OCI-LY1 (cell line): ENCODE measurements around the gene FTO.

ENCODE experiments used
- H2AFZ ChIP-seq: fragments of 200-600 bp; sonication (generic), shearing (Covaris generic); 2 replicates; pipeline ENCODE4 v1.6.0; 2014; ENCODE audit warnings: antibody characterized with exemption, mild to moderate bottlenecking, low read length
- H3F3A ChIP-seq: fragments of 200-600 bp; sonication (generic), shearing (Covaris generic); 2 replicates; pipeline ENCODE4 v1.6.0; 2014; ENCODE audit warnings: mild to moderate bottlenecking, antibody characterized with exemption, low read length, moderate library complexity; ENCODE audit not compliant: insufficient read depth
- H3K27ac ChIP-seq: fragments of 200-600 bp; sonication (generic); 2 replicates; pipeline ENCODE4 v1.5.1; 2014; ENCODE audit warnings: low read length, mixed run types, mild to moderate bottlenecking, low read depth; ENCODE audit not compliant: poor library complexity, severe bottlenecking
- H3K27me3 ChIP-seq: fragments of 200-600 bp; sonication (generic); 2 replicates; pipeline ENCODE4 v1.6.0; 2014; ENCODE audit warnings: antibody characterized with exemption, mild to moderate bottlenecking, low read length, moderate library complexity; ENCODE audit not compliant: insufficient read depth
- H3K36me3 ChIP-seq: fragments of 200-600 bp; sonication (generic); 2 replicates; pipeline ENCODE4 v1.6.1; 2014; ENCODE audit warnings: mild to moderate bottlenecking, antibody characterized with exemption, low read length, moderate library complexity, mixed read lengths; ENCODE audit not compliant: insufficient read depth
- H3K4me1 ChIP-seq: fragments of 200-600 bp; sonication (generic); 2 replicates; pipeline ENCODE4 v1.5.1; 2014; ENCODE audit warnings: mild to moderate bottlenecking, low read length, moderate library complexity; ENCODE audit not compliant: insufficient read depth, severe bottlenecking
- H3K4me2 ChIP-seq: fragments of 200-600 bp; sonication (generic), shearing (Covaris generic); 2 replicates; pipeline ENCODE4 v1.6.1; 2014; ENCODE audit warnings: low read length
- H3K4me3 ChIP-seq: fragments of 200-600 bp; sonication (generic); 2 replicates; pipeline ENCODE4 v1.5.1; 2014; ENCODE audit warnings: low read length, low read depth, mild to moderate bottlenecking, mixed read lengths; ENCODE audit not compliant: poor library complexity, severe bottlenecking
- H3K79me2 ChIP-seq: fragments of 200-600 bp; shearing (Covaris generic); 2 replicates; pipeline ENCODE4 v1.6.1; 2016; ENCODE audit warnings: mixed run types, low read length, mixed read lengths; ENCODE audit not compliant: insufficient read depth
- H3K9ac ChIP-seq: fragments of 200-600 bp; sonication (generic), shearing (Covaris generic); 2 replicates; pipeline ENCODE4 v1.6.1; 2014; ENCODE audit warnings: mild to moderate bottlenecking, low read length, mixed read lengths
- H3K9me2 ChIP-seq: fragments of 200-600 bp; sonication (generic), shearing (Covaris generic); 2 replicates; pipeline ENCODE4 v1.6.1; 2014; ENCODE audit warnings: low read depth, mild to moderate bottlenecking, low read length, mixed read lengths
- H3K9me3 ChIP-seq: fragments of 200-600 bp; shearing (Covaris generic); 2 replicates; pipeline ENCODE4 v1.6.1; 2014; ENCODE audit warnings: low read length, mixed read lengths
- H4K20me1 ChIP-seq: fragments of 200-600 bp; sonication (generic), shearing (Covaris generic); 2 replicates; pipeline ENCODE4 v1.6.0; 2016; ENCODE audit warnings: mild to moderate bottlenecking, low read length; ENCODE audit not compliant: insufficient read depth
- CTCF ChIP-seq: fragments of 200-600 bp; sonication (generic), shearing (Covaris generic); IDR thresholded peaks from 2 replicates; pipeline ENCODE4 v1.5.1; 2017; ENCODE audit warnings: mild to moderate bottlenecking, antibody characterized with exemption, low read length, moderate library complexity, mixed read lengths
- EZH2 ChIP-seq: fragments of 200-600 bp; sonication (generic), shearing (Covaris generic); IDR thresholded peaks from 2 replicates; pipeline ENCODE4 v1.8.0; 2017; ENCODE audit warnings: borderline replicate concordance, mixed run types, mild to moderate bottlenecking, antibody characterized with exemption, low read length, moderate library complexity, mixed read lengths

Gene FTO

GRCh38 chr16:53664724-53665345, 39.1 kb upstream of the FTO start:
- Histone ChIP-seq H3F3A (no peaks in the 10 kb centered on the region), H3K4me1 (no peaks in the 10 kb centered on the region), H4K20me1 (no peaks in the 10 kb centered on the region), H3K27me3 (no peaks in the 10 kb centered on the region), H3K9me2 (no peaks in the 10 kb centered on the region), H3K4me2 (no peak overlapping the region), H3K27ac (no peak overlapping the region), H3K79me2 (no peaks in the 10 kb centered on the region), H3K9ac (no peak overlapping the region), H3K4me3 (no peak overlapping the region), H3K9me3 (no peaks in the 10 kb centered on the region), H2AFZ (no peak overlapping the region), H3K36me3 (no peaks in the 10 kb centered on the region)
- TF ChIP-seq EZH2 (no peak), CTCF (no peak)

DNA sequence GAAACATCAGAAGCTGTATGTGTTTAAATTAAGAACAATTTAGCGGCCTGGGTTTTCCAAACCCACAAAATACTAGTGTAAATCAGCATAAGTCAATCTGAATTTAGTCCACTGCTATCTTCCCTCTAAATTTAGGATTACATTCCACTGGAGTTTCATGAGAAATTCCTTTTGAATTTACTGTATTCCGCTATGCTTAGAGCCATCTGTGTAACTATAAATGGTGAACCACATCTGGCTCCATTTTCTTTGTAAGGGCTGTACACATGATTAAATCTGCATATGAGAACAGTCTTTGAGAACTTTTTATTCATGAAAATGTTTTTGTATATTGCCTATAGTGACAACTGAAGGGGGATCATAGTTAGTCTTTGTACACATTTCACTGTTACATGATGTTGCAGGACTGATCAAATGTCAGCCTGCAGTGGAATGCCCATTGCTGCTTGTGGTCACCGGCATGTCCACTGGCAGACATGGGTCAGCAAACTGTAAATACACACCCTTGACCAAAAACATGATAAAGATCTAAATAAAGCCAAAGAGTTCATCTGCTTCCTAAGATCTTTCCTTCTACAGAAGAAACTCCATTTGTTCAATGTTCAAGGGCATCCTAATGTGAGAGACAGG, 37.1 kb upstream of the FTO start:
- H3K4me3 ChIP-seq, result no peak overlapping the region
- H3F3A ChIP-seq, result no peaks in the 10 kb centered on the region
- H3K27ac ChIP-seq, result no peak overlapping the region
- H4K20me1 ChIP-seq, result no peaks in the 10 kb centered on the region
- H3K79me2 ChIP-seq, result no peaks in the 10 kb centered on the region
- H3K4me2 ChIP-seq, result no peak overlapping the region
- no peaks in the 10 kb centered on the region for H3K27me3 ChIP-seq
- no peaks in the 10 kb centered on the region for H3K9me3 ChIP-seq
- TF ChIP-seq CTCF (no peak), EZH2 (no peak)
- no peak overlapping the region for H3K9ac ChIP-seq
- no peaks in the 10 kb centered on the region for H3K4me1 ChIP-seq
- no peak overlapping the region for H2AFZ ChIP-seq
- H3K9me2 ChIP-seq, result no peaks in the 10 kb centered on the region
- H3K36me3 ChIP-seq, result no peaks in the 10 kb centered on the region

DNA sequence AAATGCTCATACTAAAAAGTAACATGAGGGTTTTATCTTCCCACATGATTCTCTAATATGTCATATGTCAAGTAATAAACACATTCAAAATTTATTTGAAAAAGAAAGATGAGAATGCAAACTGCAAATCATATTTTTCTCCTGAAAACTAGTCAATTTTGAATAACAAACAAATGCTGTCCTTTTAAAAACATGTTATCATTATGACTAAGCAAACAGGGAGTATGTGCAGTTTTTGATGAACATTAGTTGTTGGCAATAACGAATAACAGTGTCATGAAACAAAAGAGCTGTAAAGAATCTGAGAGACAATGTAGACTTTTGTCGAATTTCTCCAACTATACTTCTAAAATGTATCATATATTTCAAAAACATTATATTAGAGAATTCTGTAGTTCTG, 35.1 kb upstream of the FTO start:
- Histone ChIP-seq H2AFZ (no peak overlapping the region), H3K79me2 (no peaks in the 10 kb centered on the region), H3K27me3 (no peaks in the 10 kb centered on the region), H3K9me3 (no peaks in the 10 kb centered on the region), H3K27ac (no peak overlapping the region), H3K9ac (no peak overlapping the region), H3F3A (no peaks in the 10 kb centered on the region), H3K4me3 (no peak overlapping the region), H3K4me2 (no peak overlapping the region), H4K20me1 (no peaks in the 10 kb centered on the region), H3K9me2 (no peaks in the 10 kb centered on the region), H3K4me1 (no peaks in the 10 kb centered on the region), H3K36me3 (no peaks in the 10 kb centered on the region)
- TF ChIP-seq EZH2 (no peak), CTCF (no peak)
